Amniotic epithelial cell (primary cell): Measurements from ENCODE around the gene S100A10.

Experiments used
- DNase-seq: peaks from one replicate; pipeline ENCODE4 v3.0.0-alpha.2; 2010; ENCODE audit warnings: low read depth

Gene S100A10

GRCh38 chr1:151993734-151994496, at the start of gene S100A10:
TSS of gene S100A10 (minus strand) at chr1:151993859. CDS start at chr1:151986230, 7,629 bp downstream.
- DNase-seq: peak; percentile 70

GRCh38 chr1:152042030-152042429, 48.4 kb upstream of the S100A10 start:
- no peak for DNase-seq

GRCh38 chr1:152039886-152040285, 46.2 kb upstream of the S100A10 start:
- no peak for DNase-seq

- no peak for DNase-seq
Observed at GRCh38 chr1:152039461-152039860, 45.8 kb upstream of the S100A10 start.

GRCh38 chr1:152038871-152039270, 45.2 kb upstream of the S100A10 start:
- DNase-seq: no peak

GRCh38 chr1:152036267-152037216, 42.9 kb upstream of the S100A10 start, which contains the start of gene S100A11:
TSS of gene S100A11 (minus strand) at chr1:152037004. CDS start at chr1:152036915, 89 bp downstream.
- DNase-seq: peak; percentile 84

- no peak for DNase-seq
Observed at GRCh38 chr1:152035539-152036266, 42.0 kb upstream of the S100A10 start.

GRCh38 chr1:152034654-152035538, 41.2 kb upstream of the S100A10 start:
- peak; percentile 71 for DNase-seq

- DNase-seq: no peak
Observed at GRCh38 chr1:152034324-152034653, 40.6 kb upstream of the S100A10 start.

- no peak for DNase-seq
Observed at GRCh38 chr1:152029929-152030211, 36.2 kb upstream of the S100A10 start.

GRCh38 chr1:152029144-152029928, 35.7 kb upstream of the S100A10 start:
- DNase-seq: peak; percentile 80

GRCh38 chr1:152026895-152027294, 33.2 kb upstream of the S100A10 start:
- peak; percentile 70 for DNase-seq

GRCh38 chr1:152024223-152024622, 30.6 kb upstream of the S100A10 start:
- no peak for DNase-seq

- DNase-seq: no peak
Observed at GRCh38 chr1:152023221-152023620, 29.6 kb upstream of the S100A10 start.

- no peak for DNase-seq
Observed at GRCh38 chr1:152022474-152022873, 28.8 kb upstream of the S100A10 start.

GRCh38 chr1:152021569-152021968, 27.9 kb upstream of the S100A10 start:
- no peak for DNase-seq

GRCh38 chr1:152020849-152021248, 27.2 kb upstream of the S100A10 start:
- no peak for DNase-seq

- no peak for DNase-seq
Observed at GRCh38 chr1:152018537-152018936, 24.9 kb upstream of the S100A10 start.

- DNase-seq: no peak
Observed at GRCh38 chr1:152015766-152016165, 22.1 kb upstream of the S100A10 start.

- DNase-seq: no peak
Observed at GRCh38 chr1:152014943-152015342, 21.3 kb upstream of the S100A10 start.
